Activated T-helper 17 cell treated with anti-CD3 and anti-CD28 coated beads, Interleukin-2, amount 50 U/mL, for 72 hours (primary cell): ENCODE results near the gene PLCL2. TPM values are rescaled to one million over a fixed set of nuclear protein-coding genes. Genes with fewer than 3 reads are reported as not detected.

Experiments used
- ATAC-seq: fragments of 150-1000 bp; cut with Tn5 transposase; replicated peaks from 2 replicates; pipeline ENCODE4 v1.10.0; 2021; ENCODE audit warnings: mild to moderate bottlenecking, moderate library complexity
- H3K27ac Mint-ChIP-seq: one replicate; pipeline ENCODE4 v1.8.0; 2022; ENCODE audit warnings: mixed read lengths
- H3K27me3 Mint-ChIP-seq: one replicate; pipeline ENCODE4 v1.8.0; 2022; ENCODE audit warnings: mixed read lengths
- H3K36me3 Mint-ChIP-seq: one replicate; pipeline ENCODE4 v1.8.0; 2022; ENCODE audit warnings: low read depth, mild to moderate bottlenecking, mixed read lengths
- H3K4me1 Mint-ChIP-seq: one replicate; pipeline ENCODE4 v1.8.0; 2022; ENCODE audit warnings: mixed read lengths
- H3K4me3 Mint-ChIP-seq: one replicate; pipeline ENCODE4 v1.8.0; 2022; ENCODE audit warnings: mild to moderate bottlenecking, mixed read lengths
- H3K9me3 Mint-ChIP-seq: one replicate; pipeline ENCODE4 v1.8.0; 2022; ENCODE audit warnings: mixed read lengths
- total RNA-seq, 2 donors: library from RNA; stranded (reverse); gene quantifications; one replicate each; pipeline ENCODE4 v1.2.3, GENCODE V29; 2022

Gene PLCL2
- total RNA-seq, 2 donors from 2014 or later = 15.1 to 16.2 TPM

DNA sequence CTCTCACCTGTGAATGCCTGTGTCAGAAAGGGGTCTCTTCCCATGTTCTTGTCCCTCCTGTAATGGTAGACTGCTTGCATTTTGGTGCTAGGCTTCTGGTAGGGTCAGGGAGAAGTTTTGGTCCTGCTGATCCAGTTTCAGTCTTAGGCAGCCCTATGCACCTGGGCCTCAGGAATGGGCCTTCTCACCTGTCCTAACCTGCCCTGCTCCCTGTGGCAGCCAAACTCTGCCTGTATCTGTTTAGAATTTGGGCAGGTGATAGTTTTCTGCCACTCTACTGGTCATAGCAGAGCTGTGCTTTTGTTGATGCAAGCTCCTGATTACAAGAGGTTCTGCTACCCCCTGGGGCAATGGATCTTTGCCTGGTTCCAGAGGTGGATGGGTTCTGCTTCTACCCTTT is 118.7 kb downstream of the PLCL2 start:
- H3K4me3 Mint-ChIP-seq = no peak overlapping the region
- no peaks in the 10 kb centered on the region for H3K27me3 Mint-ChIP-seq
- no peaks in the 10 kb centered on the region for H3K36me3 Mint-ChIP-seq
- no peak for ATAC-seq
- peak overlapping the region; percentile 31 for H3K27ac Mint-ChIP-seq
- H3K9me3 Mint-ChIP-seq = peaks cover 9% of the 10 kb centered on the region
- peaks cover 25% of the 10 kb centered on the region for H3K4me1 Mint-ChIP-seq

- H3K4me1 Mint-ChIP-seq = peaks cover 22% of the 10 kb centered on the region
- no peak for ATAC-seq
Measured at GRCh38 chr3:17006132-17006852, 121.5 kb downstream of the PLCL2 start.

DNA sequence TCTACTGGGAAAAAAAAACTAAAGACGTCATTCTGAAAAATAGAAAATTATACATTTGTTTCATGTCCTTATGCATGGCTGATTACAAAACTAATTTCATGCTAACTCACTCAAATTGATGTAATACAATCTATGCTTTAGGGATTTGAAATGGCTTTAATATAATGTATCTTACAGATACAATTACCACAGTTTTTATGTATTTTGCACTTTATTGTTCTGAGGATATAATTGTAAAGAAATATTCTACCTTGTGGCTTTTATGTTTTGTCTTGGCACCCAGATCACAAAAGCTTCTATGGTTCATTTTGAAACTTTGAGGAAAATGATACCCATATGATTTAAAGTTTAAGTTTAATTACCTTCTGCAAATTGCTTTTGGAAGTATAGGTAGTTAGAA is 122.5 kb downstream of the PLCL2 start:
- ATAC-seq = no peak
- no peaks in the 10 kb centered on the region for H3K27me3 Mint-ChIP-seq
- no peaks in the 10 kb centered on the region for H3K9me3 Mint-ChIP-seq
- H3K27ac Mint-ChIP-seq = no peak overlapping the region
- H3K36me3 Mint-ChIP-seq = peaks cover 26% of the 10 kb centered on the region
- H3K4me1 Mint-ChIP-seq = peaks cover 17% of the 10 kb centered on the region
- no peak overlapping the region for H3K4me3 Mint-ChIP-seq

More at GRCh38 chr3:17006132-17006852, 121.5 kb downstream of the PLCL2 start:
- H3K9me3 Mint-ChIP-seq = peaks cover 6% of the 10 kb centered on the region
- peak overlapping the region; percentile 10 for H3K4me3 Mint-ChIP-seq
- peak overlapping the region; percentile 39 for H3K27ac Mint-ChIP-seq
- H3K27me3 Mint-ChIP-seq = no peaks in the 10 kb centered on the region
- H3K36me3 Mint-ChIP-seq = peaks cover 21% of the 10 kb centered on the region

DNA sequence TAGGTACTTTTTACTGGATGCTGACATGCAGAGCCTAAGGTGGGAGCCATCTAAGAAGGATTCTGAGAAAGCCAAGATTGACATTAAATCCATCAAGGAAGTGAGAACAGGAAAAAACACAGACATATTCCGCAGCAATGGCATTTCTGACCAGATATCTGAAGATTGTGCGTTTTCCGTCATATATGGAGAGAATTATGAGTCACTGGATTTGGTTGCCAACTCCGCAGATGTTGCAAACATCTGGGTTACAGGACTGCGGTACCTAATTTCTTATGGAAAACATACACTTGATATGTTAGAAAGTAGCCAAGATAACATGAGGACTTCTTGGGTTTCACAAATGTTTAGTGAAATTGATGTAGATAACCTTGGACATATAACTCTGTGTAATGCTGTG is 125.1 kb downstream of the PLCL2 start:
- Mint-ChIP-seq H3K27ac (no peak overlapping the region), H3K4me3 (no peak overlapping the region), H3K27me3 (no peaks in the 10 kb centered on the region), H3K4me1 (peaks cover 14% of the 10 kb centered on the region), H3K36me3 (peaks cover 31% of the 10 kb centered on the region), H3K9me3 (no peaks in the 10 kb centered on the region)
- no peak for ATAC-seq

DNA sequence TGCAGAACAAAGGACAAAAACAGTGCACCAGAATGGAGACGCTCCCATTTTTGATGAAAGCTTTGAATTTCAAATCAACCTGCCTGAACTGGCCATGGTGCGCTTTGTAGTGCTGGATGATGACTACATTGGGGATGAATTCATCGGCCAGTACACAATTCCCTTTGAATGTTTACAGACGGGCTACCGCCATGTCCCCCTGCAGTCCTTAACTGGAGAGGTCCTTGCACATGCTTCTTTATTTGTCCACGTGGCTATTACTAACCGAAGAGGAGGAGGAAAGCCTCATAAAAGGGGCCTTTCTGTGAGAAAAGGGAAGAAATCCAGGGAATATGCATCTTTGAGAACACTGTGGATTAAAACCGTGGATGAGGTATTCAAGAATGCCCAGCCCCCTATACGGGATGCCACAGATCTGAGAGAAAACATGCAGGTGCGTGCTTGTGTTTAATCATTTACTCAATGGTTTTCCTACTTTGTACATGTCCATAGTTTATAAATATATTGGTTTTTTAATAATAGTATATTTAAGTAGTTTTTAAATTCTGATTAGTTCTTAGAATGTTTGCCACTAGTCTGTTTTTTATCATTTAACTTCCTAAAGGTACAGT is 127.1 kb downstream of the PLCL2 start:
- H3K36me3 Mint-ChIP-seq = peaks cover 51% of the 10 kb centered on the region
- H3K4me1 Mint-ChIP-seq = peaks cover 8% of the 10 kb centered on the region
- H3K27me3 Mint-ChIP-seq = no peaks in the 10 kb centered on the region
- no peak overlapping the region for H3K27ac Mint-ChIP-seq
- H3K4me3 Mint-ChIP-seq = no peak overlapping the region
- no peak for ATAC-seq
- H3K9me3 Mint-ChIP-seq = no peaks in the 10 kb centered on the region

DNA sequence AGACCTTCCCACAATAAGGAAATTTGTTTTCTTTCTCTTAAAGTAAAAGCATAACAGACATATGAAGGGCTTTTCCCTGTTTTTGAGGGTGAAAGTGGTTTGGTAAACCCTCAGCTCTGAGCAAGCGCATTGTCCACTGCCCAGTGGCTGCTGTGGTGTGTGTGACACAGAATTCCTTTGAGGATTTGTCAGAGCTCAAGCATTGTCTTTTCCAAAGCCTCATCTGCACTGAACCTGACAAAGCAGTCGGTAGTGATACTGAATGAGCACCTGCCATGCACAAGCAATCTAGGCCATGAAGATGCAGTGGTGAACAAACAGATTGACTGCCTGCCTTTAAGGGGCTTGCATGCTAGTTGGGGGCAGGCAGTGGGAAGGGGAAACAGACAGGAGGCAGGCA is 128.3 kb downstream of the PLCL2 start:
- no peak overlapping the region for H3K4me3 Mint-ChIP-seq
- peaks cover 53% of the 10 kb centered on the region for H3K36me3 Mint-ChIP-seq
- ATAC-seq = no peak
- no peaks in the 10 kb centered on the region for H3K9me3 Mint-ChIP-seq
- H3K27me3 Mint-ChIP-seq = no peaks in the 10 kb centered on the region
- H3K4me1 Mint-ChIP-seq = peaks cover 8% of the 10 kb centered on the region
- no peak overlapping the region for H3K27ac Mint-ChIP-seq

- H3K4me3 Mint-ChIP-seq = no peak overlapping the region
- peak overlapping the region; percentile 6 for H3K27ac Mint-ChIP-seq
- no peaks in the 10 kb centered on the region for H3K27me3 Mint-ChIP-seq
- H3K4me1 Mint-ChIP-seq = peaks cover 8% of the 10 kb centered on the region
- ATAC-seq = peak; percentile 42
- H3K36me3 Mint-ChIP-seq = peaks cover 53% of the 10 kb centered on the region
- H3K9me3 Mint-ChIP-seq = no peaks in the 10 kb centered on the region
Measured at GRCh38 chr3:17013571-17013970, 128.8 kb downstream of the PLCL2 start.

DNA sequence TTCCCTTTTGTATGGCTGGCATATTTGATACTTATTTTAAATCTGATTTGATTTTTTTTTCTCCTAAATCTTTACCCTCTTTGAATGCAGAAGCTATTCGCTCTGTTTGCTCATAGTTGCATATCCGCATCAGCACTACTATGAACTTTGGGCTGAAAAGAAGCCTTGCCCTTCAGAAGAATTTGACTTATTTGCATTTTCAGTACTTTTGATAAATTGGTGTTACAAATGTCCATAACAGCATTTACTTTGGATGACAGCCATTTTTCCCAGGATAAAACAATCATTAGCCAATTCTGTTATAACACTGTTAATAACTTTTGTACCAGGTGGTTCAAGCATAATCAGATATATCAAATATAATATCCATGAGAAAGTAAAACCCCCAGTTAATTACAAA is 129.5 kb downstream of the PLCL2 start:
- Mint-ChIP-seq H3K4me3 (no peak overlapping the region), H3K36me3 (peaks cover 52% of the 10 kb centered on the region), H3K27ac (no peak overlapping the region), H3K4me1 (peaks cover 8% of the 10 kb centered on the region), H3K9me3 (no peaks in the 10 kb centered on the region), H3K27me3 (no peaks in the 10 kb centered on the region)
- ATAC-seq = no peak

- Mint-ChIP-seq H3K36me3 (peaks cover 48% of the 10 kb centered on the region), H3K4me3 (no peak overlapping the region), H3K4me1 (peaks cover 8% of the 10 kb centered on the region), H3K9me3 (no peaks in the 10 kb centered on the region), H3K27ac (no peak overlapping the region), H3K27me3 (no peaks in the 10 kb centered on the region)
- ATAC-seq = no peak
Measured at GRCh38 chr3:17014709-17015108, 130.0 kb downstream of the PLCL2 start.

DNA sequence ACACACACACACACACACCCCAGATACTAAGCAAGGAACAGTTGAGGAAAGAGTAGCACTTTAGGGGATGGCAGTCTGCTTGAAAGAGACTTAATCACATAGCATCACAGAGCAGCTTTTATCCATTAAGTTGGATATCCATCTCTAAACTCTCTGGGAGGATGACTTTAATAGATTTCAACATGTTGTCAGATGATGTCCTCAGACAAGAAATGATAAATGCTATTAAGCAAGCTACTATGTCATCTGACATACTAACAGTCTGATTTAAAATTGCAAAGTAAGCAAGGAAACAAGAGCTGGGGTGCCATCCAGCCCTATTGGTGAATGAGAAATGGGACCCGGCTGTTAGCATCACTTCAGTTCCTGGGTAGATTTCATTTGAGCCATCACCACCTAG is 136.9 kb downstream of the PLCL2 start:
- Mint-ChIP-seq H3K4me1 (peaks cover 37% of the 10 kb centered on the region), H3K9me3 (no peaks in the 10 kb centered on the region), H3K27ac (no peak overlapping the region), H3K4me3 (peak overlapping the region; percentile 31), H3K36me3 (peaks cover 12% of the 10 kb centered on the region), H3K27me3 (no peaks in the 10 kb centered on the region)
- no peak for ATAC-seq

DNA sequence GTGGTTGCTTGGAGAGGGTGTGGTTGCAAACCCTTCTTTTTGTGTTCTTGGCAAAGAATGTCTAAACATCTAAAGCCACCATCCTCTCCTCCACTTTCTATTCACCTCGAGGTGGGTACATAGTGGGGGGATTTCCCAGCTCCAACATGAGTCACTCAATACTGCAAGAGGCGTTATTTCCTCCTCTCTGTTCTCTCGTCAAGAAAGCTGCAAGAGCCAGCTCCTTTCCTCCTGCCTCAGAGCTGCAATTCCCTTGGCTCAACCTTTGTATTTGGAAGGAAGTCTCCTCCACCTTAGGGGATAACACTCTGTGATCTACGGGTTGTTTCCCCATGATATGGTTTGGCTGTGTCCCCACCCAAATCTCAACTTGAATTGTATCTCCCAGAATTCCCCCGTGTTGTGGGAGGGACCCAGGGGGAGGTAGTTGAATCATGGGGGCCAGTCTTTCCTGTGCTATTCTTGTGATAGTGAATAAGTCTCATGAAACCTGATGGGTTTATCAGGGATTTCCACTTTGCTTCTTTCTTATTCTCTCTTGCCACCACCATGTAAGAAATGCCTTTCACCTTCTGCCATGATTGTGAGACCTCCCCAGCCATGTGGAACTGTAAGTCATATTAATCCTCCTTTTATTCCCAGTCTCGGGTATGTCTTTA is 138.4 kb downstream of the PLCL2 start:
- peaks cover 8% of the 10 kb centered on the region for H3K36me3 Mint-ChIP-seq
- ATAC-seq = peak; percentile 92
- peaks cover 37% of the 10 kb centered on the region for H3K4me1 Mint-ChIP-seq
- no peaks in the 10 kb centered on the region for H3K27me3 Mint-ChIP-seq
- peak overlapping the region; percentile 47 for H3K4me3 Mint-ChIP-seq
- no peaks in the 10 kb centered on the region for H3K9me3 Mint-ChIP-seq
- H3K27ac Mint-ChIP-seq = peak overlapping the region; percentile 32

DNA sequence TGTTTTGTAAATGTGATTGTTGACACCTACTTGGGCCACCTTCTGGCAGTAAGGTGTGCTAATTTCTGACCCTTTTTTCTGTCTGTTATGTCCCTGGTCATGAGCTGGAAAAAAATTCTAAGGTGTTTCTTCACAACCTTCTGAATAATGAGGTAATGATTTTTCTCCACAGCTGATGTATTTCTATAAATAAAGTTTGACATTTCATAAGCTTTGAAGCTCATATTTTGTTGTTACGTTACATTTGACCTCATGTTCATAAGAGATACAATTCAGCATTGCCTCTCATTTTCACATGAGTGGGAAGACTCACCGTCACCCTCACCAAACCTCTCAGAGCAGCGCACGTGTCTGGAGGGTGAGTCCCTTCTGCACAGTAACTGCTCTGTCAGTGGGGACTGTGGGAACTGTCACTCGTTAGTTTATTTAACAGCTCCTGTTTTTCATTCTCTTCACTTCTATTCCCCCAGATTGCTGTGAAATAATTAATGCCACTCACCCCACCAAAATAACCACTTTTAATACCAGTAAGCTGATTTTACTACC is 140.9 kb downstream of the PLCL2 start:
- no peaks in the 10 kb centered on the region for H3K9me3 Mint-ChIP-seq
- no peak overlapping the region for H3K27ac Mint-ChIP-seq
- peaks cover 56% of the 10 kb centered on the region for H3K4me1 Mint-ChIP-seq
- H3K27me3 Mint-ChIP-seq = no peaks in the 10 kb centered on the region
- H3K4me3 Mint-ChIP-seq = peak overlapping the region; percentile 51
- peak; percentile 81 for ATAC-seq
- H3K36me3 Mint-ChIP-seq = peaks cover 8% of the 10 kb centered on the region

DNA sequence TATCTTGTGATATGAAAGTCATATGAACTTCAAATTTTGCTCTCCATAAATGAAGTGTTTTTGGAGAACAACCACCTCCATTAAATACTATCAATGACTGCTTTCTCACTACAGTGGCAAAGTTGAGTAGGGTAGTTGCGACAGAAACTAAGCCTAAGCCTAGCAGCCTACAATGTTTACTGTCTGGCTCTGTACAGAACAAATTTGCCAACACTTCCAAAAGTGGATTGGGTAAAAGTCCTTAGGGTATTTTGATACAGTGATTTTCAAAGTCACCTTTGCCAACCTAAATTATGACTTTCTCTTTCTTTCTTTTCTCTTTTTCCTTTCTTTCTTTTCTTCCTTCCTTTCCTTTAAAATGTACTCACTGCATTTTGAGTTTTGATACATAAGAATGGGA is 142.6 kb downstream of the PLCL2 start:
- H3K4me3 Mint-ChIP-seq = no peak overlapping the region
- H3K27ac Mint-ChIP-seq = no peak overlapping the region
- ATAC-seq = no peak
- H3K36me3 Mint-ChIP-seq = peaks cover 8% of the 10 kb centered on the region
- no peaks in the 10 kb centered on the region for H3K9me3 Mint-ChIP-seq
- H3K4me1 Mint-ChIP-seq = peaks cover 44% of the 10 kb centered on the region
- no peaks in the 10 kb centered on the region for H3K27me3 Mint-ChIP-seq

GRCh38 chr3:17028363-17028762 is 143.6 kb downstream of the PLCL2 start:
- Mint-ChIP-seq H3K4me1 (peaks cover 41% of the 10 kb centered on the region), H3K9me3 (no peaks in the 10 kb centered on the region), H3K27me3 (no peaks in the 10 kb centered on the region), H3K4me3 (no peak overlapping the region), H3K27ac (no peak overlapping the region), H3K36me3 (peaks cover 8% of the 10 kb centered on the region)
- ATAC-seq = no peak

- no peak for ATAC-seq
- peaks cover 31% of the 10 kb centered on the region for H3K4me1 Mint-ChIP-seq
- no peaks in the 10 kb centered on the region for H3K9me3 Mint-ChIP-seq
Measured at GRCh38 chr3:17030438-17030837, 145.7 kb downstream of the PLCL2 start.

More at GRCh38 chr3:17030438-17030837, 145.7 kb downstream of the PLCL2 start:
- Mint-ChIP-seq H3K27ac (no peak overlapping the region), H3K36me3 (peaks cover 16% of the 10 kb centered on the region), H3K4me3 (no peak overlapping the region), H3K27me3 (no peaks in the 10 kb centered on the region)
